ENCODE data around the gene SPATA17.
"Not testable (repeated sequence)": the region's sequence is repeated elsewhere in the genome, so short reads cannot be mapped to it uniquely, and the experiment has no call there.

The SPATA17 gene

GRCh38 chr1:217687511-217687910 is 56.4 kb downstream of the SPATA17 start:
- DNase-seq, result no peak

GRCh38 chr1:217696140-217696539 is 65.0 kb downstream of the SPATA17 start:
- not testable (repeated sequence) for DNase-seq

GRCh38 chr1:217703326-217703725 is 72.2 kb downstream of the SPATA17 start:
- DNase-seq, result no peak

GRCh38 chr1:217712925-217713597 is 81.9 kb downstream of the SPATA17 start:
- no peak for DNase-seq

- no peak for DNase-seq
Observed at GRCh38 chr1:217715681-217716080, 84.5 kb downstream of the SPATA17 start.

GRCh38 chr1:217717959-217718358 is 86.8 kb downstream of the SPATA17 start:
- DNase-seq, result no peak

GRCh38 chr1:217718873-217719272 is 87.7 kb downstream of the SPATA17 start:
- DNase-seq, result no peak

- DNase-seq, result no peak
Observed at GRCh38 chr1:217721692-217722091, 90.5 kb downstream of the SPATA17 start.

- DNase-seq, result no peak
Observed at GRCh38 chr1:217734973-217735372, 103.8 kb downstream of the SPATA17 start.

- DNase-seq, result no peak
Observed at GRCh38 chr1:217747156-217747769, 116.1 kb downstream of the SPATA17 start.

- DNase-seq, result no peak
Observed at GRCh38 chr1:217769768-217770167, 138.6 kb downstream of the SPATA17 start.

- DNase-seq, result no peak
Observed at GRCh38 chr1:217770918-217771317, 139.8 kb downstream of the SPATA17 start.

- no peak for DNase-seq
Observed at GRCh38 chr1:217776693-217777092, 145.5 kb downstream of the SPATA17 start.

- DNase-seq, result no peak
Observed at GRCh38 chr1:217781056-217781455, 149.9 kb downstream of the SPATA17 start.

GRCh38 chr1:217791091-217791490 is 159.9 kb downstream of the SPATA17 start:
- DNase-seq, result no peak

GRCh38 chr1:217805792-217806191 is 174.6 kb downstream of the SPATA17 start:
- DNase-seq, result no peak

GRCh38 chr1:217812175-217812574 is 181.0 kb downstream of the SPATA17 start:
- DNase-seq, result no peak

GRCh38 chr1:217813031-217813430 is 181.9 kb downstream of the SPATA17 start:
- no peak for DNase-seq

- no peak for DNase-seq
Observed at GRCh38 chr1:217837691-217838090, 206.5 kb downstream of the SPATA17 start.

- DNase-seq, result no peak
Observed at GRCh38 chr1:217839161-217839560, 208.0 kb downstream of the SPATA17 start.

- no peak for DNase-seq
Observed at GRCh38 chr1:217846733-217847132, 215.6 kb downstream of the SPATA17 start.

GRCh38 chr1:217847643-217848042 is 216.5 kb downstream of the SPATA17 start:
- DNase-seq, result no peak

- DNase-seq, result no peak
Observed at GRCh38 chr1:217856342-217857034, 225.3 kb downstream of the SPATA17 start.

- DNase-seq, result no peak
Observed at GRCh38 chr1:217857061-217857460, 225.9 kb downstream of the SPATA17 start.

Data from 8988T (cell line).